NCI-H1105 (cell line): Measurements from ENCODE around the gene ARHGAP12.
"Not testable (repeated sequence)": the region's sequence is repeated elsewhere in the genome, so short reads cannot be mapped to it uniquely, and the experiment has no call there.

Experiments used
- DNase-seq: peaks from one replicate; lab custom pipeline; 2025; lab: John Stamatoyannopoulos, UW

ARHGAP12 gene

DNA sequence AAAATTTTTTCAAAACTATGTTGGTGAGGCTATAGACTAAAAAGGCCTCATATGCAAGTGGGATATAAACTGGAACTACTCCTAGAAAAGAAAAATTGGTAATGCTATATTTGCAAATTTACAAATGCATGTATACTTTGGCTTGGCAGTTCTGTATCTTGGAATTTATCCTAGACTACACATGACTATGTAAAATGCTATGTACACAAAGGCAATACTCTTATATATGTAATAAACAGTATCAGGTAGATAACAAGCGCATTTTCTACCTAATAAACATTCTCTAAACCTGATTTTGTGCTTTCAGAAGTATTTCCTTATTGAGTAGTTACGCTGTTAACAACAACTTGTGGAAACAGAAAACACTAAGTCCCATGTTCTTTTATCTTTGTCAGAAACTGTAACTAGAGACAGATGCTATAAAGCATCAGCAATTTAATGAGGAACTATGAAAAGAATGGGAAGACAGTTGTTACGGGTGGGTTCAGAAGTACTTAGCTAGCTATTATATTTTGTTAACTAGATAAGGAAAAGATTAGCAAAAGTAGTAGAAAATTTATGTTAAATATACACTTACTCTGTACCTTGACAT lies 107.8 kb downstream of the ARHGAP12 start:
- DNase-seq, result no peak

DNA sequence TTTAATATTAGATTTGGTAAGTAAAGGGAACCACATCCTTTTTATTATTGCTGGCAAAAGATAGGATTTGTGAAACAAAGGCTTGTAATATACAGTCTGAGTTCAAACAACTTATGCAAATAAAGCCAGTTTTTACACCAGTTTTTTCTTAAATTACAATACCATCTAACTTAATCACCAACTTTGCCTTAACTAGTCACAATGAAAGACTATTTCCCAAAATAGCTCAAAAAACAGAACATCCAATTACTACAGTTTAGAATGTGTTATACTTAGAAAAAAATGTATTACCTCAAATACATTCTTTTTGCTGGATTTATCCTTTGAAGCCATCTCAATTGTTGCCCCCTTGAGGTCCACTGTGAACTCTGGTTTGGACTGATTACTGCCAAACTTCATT lies 108.5 kb downstream of the ARHGAP12 start:
- no peak for DNase-seq

DNA sequence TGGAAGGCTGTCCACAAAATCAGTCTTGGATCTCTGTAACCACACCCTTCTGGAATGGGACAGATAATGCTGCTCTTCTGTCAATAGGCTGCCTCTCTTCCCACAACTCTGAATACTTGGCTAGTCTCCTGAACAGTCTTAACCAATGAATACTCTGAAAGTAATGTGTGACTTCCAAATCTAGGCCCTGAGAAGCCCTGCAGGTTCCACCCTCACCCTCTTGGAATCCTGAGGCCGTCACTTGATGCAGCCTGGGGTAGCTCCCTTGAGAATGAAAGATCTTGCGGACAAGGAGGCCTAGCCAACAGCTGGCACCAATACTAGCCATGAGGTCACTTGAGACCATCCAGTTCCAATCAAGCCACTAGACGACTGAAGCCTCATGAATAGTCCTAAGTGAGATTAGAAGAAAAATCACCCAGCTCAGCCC lies 109.2 kb downstream of the ARHGAP12 start:
- no peak for DNase-seq

DNA sequence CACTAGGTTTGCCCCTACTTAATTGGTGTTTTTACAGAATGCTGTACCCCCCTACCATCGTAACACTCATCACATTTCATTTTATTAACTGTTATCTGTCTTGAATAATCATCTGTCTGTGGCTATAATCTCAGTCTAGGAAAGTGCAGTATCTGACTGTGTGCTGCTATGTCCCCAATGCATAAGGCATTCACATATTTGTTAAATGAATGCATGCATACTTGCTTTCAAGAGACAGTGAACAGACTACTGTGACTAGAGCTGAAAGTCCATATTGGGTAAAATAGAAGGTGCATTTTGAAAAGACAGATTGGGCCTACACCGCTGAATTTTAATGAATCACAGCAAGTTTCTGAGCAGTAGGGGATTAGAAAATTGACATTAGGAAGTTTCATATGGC lies 112.3 kb downstream of the ARHGAP12 start:
- DNase-seq, result no peak

DNA sequence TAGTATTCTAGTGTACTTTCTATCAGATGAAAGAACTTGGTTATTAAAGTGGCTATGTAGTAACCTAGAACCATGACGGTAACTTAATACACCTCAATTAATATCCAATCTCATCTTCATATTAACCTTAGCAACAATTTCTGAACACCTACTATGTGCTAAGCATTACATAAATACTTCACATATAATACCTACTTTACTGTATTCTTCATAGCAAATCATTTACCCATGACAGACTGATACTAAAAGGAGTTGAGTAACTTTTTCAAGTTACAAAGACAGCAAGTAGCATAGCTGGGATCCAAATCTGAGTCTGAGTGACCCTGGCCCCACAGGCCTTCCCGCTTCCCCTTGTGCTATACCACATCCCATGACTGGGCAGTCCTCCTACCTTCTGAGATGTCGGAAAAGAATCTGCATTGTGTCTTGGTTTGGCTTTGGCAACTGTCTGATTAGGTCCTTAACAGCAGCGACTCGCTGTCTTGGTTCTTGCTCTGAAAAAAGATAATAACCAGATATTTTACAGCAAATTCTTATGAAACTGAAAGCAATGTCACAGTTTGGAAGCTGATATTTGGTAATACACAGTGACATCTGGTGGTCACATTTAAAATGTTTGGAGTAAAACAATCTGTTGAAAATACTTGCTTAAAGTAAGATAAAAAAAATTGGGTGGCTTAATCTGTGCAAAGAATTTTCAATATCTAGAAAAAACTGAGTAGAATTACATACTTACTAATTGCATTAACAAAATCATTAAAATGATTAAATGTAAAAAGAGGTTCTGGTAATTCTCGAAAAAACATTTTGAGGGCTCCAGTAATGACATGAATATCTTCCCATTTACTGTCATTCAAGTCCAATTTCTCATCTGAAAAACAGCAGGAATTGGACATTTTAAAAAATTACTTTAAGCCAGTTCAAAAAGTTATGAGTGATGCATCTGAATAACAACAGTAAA lies 120.1 kb downstream of the ARHGAP12 start:
- DNase-seq, result no peak

DNA sequence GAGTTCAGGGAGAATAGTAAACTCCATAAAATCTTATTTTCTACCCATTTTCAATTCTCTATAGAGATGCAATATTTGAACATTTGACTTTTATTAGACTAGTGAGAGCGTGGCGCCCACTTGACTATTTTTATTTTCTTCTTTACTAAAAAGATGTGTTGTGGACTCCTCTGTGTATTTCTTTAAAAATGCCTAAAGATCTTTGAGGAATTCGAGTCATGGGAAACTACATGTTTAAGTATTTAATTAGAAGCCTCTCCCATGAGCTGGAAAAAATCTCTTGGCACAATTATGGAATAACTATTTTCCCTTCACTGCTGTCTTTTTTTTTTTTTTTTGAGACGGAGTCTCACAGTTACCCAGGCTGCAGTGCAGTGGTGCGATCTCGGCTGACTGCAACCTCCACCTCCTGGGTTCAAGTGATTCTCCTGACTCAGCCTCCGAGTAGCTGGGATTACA lies 124.2 kb downstream of the ARHGAP12 start:
- no peak for DNase-seq

DNA sequence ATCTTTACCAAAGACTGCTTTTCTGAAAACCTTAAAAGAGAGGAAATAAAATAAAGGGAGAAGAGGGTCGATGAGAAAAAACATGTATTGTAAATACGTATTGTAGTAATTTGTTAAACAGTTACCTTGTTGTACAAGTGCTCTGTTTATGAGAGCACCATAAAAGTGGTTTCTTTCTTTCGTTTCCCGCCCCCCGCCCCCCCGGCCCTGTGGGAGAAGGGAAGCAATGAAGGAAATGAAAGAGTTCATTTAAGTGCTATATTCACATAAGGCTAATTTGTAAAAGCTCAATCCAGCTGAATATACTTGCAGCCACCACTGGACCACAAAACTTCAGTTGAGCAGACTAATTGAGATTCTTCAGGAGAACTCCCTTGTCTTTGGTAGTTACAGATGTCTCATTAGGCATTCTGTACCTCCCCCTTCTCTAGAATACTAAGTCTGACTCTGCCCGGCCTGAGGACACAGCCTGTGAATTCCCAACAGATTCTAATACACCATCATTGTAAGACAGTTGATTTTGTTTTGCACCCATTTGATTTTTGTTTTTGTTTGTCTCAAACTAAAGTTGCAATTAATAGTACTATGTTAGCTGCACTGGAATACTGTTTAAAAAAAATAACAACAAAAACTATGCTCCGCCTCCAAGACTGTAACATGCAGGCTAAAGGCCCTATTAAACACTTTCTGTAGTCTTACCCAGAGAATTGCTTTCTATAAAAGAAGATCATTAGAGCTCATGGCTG lies 124.9 kb downstream of the ARHGAP12 start:
- DNase-seq, result no peak

DNA sequence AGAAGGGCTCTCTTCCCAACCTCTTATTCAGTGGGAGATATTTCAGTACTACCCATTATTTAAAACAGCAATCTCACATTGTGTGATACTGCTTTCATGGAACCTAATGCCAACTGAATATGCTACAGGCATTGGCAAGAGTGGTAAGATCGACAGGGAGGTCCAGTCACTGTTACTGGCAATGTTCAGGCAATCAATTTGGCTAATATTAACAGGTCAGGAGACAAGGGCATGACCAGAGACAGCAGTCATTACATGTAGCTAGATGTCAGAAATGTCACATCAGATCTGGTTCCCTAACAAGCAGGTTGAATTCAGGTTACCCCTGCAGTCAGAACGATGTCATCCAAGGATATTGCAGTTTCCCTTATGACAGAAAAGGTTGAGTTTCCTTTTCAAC lies 129.4 kb downstream of the ARHGAP12 start:
- DNase-seq, result no peak

DNA sequence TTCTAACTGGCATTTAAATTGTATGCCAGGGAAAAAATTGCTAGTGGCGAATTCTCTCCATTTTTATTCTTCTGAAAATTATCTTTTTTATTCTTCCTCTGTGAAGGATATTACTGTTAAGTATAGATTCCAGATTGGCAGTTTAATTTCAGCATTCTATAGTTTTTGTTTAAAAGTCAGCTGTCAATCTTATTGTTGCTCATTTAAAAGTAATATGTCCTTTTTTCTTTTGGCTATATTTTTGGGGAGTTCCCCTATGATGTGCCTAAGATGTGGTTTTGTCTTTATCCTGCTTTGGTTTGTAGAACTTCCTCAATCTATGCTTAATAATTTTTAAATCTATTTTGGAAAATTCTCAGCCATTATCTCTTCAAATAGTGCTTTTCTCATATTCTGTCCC lies 135.9 kb downstream of the ARHGAP12 start:
- no peak for DNase-seq

DNA sequence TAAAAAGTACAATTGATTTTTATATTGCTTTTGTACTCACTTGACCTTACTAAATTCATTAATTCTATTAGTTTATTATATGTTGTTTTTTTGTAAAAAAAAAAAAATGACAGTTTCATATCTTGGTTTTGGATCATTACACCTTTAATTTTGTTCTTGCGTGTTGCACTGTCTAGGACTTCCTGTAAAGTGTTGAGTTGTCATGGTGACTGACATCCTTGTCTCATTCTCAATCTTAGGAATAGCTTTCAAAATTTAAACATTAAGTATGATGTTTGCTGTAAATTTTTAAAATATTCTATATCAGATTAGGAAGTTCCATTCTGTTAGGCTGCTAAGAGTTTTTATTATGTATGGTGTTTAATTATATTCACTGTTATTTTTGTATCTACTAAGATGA lies 139.1 kb downstream of the ARHGAP12 start:
- no peak for DNase-seq

DNA sequence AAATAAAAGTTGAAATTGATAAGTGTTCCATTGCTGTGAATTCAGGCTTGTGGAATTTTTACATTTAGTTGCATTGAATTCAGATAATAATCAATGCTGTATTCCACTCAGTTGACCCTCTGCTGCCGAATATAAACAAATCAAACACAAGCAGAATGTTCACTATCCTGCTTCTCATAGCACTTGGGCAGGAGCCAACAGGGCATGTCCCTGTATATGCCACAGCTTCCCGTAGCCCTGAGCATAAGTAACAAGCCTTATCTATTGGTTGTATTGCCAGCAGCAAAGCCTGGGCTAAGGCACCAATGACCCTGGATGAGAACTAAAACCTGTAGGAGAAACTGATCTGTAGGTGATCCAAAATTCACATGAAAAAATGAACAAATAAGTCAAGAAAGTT lies 145.9 kb downstream of the ARHGAP12 start:
- DNase-seq, result no peak

DNA sequence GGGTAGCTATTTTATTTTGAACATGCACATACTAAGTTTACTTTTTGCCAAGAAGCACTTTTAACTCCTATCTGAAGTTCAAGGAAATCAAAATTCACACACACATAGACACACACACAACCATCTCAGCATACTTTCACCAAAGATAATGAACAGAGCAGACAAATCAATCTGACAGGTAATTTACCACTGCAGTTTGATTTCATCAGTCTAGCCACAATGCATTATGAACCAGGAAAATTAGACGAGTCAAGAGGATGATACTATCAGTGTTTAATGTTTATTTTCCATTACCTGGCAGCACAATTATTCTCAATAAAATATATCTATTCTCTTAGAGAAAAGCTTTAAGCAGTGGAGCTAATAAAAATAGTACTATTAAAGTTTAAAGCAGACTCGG lies 147.9 kb downstream of the ARHGAP12 start:
- DNase-seq, result no peak

DNA sequence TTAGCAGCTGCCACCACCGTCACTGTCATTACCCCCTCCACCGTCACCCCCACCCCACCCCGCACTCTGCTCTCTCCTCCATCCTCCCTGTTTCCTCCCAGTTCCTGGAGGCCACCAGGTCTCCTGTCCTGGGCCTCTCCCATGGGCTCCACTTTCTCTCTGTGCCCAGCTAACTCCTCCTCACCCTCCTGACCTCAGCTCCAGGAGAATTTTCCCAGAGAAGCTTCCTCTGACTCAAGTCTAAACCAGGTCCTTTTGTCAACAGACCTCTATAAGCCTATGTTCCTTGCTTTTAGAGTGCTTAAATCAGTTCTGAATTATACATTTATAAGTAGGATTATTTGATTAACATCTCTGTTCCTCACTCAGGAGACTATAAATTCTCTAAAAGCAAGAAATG lies 150.0 kb downstream of the ARHGAP12 start:
- DNase-seq, result no peak

DNA sequence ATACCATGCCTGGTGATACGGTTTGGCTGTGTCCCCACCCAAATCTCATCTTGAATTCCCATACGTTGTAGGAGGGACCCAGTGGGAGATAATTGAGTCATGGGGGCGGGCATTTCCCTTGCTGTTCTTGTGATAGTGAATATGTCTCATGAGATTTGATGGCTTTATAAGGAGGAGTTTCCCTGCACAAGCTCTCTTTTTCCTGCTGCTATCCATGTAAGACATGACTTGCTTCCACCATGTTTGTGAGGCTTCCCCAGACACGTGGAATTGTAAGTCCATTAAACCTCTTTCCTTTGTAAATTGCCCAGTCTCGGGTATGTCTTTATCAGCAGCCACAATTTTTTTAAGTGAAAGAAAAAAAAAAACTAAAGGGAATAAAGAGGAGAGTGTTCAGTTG lies 152.5 kb downstream of the ARHGAP12 start:
- no peak for DNase-seq

DNA sequence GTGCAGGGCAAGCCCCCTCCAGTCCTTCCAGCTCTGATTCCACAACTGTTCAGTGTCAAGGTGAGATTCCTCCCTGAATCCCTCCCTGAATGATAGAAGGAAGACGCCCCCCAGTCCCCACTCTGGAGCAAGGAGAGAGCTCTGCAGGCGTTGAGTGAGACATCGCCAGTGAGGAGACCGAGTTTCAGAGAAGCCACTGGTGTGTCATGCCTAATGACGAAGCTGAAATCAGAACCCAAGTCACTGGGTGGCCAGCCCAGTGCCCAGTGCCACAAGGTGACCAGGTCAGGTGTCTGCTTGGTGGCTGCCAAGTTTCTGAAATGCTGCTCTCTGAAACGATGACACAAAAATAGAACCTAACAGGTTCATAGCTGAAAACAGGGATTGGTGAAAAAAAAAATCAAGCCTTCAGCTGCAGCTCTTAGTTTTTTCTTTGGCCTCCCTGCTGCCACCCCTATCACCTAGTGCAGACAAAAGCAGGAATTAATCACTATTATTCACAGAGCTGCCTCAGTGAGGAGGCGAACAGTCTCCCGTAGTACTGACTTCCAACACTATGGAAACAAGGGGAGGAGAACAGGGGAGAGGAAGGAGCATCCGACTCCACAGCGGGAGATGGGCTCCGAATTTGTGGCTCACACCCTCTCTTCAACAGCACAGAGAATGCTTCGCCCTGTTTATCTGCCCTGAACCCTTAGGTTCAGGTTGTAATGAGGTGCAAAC lies 153.5 kb downstream of the ARHGAP12 start:
- DNase-seq, result no peak

DNA sequence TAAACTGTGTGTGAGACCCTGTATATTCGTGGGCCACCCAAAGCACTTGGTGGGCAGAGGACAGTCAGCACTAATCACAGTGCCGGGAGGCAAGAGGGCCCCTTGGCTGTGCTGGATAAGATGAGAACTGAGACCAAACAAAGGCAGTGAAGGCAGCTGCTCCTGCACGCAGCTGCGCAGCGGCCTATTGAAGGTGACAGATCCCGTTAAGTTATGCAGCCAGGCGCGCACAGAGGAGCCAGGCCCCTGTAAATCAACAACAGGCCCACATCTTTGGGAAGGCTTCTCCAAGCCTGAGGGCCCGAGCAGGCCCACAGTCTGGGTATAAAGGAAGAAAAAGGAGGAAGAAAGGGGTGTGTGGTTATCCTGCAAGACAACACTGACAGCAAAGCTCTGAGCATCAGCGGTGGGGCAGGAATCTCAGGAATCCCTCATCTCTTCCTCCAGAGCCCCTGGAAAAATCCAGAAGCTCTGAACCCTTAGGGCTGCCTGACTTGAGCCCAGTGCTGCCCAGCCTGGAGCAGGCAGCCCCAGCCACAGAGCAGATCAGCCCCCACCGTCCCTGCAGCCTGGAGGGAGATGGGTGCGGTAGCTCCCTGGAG lies 154.2 kb downstream of the ARHGAP12 start:
- DNase-seq, result no peak

DNA sequence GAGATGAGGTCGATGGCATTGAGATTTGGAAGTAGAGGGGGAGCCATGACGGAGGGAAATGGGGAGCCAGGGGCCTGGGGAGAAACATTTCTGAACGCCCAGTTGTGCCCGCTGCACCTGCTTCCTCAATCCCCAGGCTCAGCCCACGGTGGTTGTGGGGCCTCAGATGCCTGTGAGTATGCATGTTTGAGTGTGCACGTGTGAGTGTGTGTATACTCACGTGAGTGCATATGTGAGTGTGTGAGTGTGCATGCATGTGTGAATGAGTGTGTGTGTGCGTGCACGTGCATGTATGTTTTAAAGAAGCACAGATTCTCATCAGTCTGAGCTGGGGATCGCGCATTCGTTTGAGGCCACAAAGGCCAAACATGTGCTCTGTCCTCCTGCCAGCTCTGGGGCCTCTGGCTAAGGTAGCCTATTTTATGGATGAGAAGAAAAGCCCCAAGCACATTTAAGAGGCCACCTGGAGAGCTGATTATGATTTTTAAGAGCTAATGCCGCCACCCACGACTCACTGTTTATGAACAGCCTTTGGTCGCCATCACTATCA lies 154.8 kb downstream of the ARHGAP12 start:
- no peak for DNase-seq

DNA sequence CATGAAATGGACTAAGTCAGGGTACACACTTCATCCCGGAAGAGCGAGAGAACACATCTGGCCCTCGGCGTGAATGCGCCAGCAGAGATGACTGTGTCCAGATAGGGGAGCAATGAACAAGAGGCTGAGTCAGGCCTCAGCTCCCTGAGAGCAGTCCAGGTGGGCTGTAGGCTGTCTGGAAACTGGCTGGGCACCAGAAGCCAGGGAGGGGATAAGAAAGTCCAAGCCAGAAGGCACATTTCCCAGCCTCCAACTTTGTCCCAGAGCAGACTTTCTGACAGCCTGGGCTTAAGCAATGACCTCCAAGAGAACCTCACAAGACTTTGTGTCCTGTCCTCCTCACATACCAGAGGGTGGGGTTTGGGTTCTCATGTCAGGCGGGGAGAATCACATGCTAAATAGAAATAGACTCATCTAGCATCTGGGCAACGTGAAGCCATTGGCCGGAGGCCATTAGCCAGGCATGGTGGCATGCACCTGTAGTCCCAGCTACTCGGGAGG lies 157.2 kb downstream of the ARHGAP12 start:
- no peak for DNase-seq

DNA sequence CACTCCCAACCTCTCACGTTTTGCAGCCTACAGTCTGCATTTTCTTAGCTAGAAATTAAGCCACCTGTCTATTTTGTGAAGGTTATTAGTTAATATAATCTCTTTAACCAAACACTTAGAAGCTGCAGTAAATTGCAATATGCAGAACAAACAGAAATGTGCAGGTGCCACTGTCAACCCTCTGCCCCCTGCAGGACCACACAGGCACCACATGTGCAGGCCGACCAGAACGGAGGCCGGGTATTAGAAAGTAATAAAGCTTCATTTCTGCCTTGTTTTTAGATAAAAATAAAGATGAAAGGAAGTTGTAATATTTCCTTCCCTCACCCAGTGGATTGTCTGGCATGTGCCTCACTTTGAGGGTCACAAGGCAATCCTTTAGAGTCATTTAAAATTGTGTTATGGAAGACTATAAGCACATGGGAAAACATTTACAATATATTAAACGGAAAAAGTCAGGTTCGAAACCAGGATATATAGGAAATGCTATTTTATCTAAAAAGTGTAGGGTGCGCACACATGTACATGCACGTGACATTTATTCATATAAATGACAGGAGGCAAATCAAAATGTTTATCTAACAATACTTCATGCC lies 158.2 kb downstream of the ARHGAP12 start:
- DNase-seq, result no peak

DNA sequence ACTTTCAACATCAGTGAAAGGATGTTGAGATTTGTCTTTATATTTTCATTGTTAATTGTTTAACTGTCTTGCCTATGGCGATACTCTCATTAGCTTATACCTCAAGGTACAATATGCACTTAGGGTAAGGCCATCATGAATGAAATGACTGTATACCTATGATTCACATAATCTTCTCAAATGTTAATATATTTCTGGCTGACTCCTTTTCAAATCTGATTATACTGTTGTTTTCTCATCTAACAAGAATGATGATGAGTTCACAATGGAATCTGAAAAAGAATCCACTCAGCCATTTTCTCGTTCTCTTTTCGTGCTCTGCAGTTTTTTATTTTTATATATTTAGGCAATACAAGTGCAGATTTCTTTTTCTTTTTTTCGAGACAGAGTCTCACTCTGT lies 159.1 kb downstream of the ARHGAP12 start:
- DNase-seq, result no peak

DNA sequence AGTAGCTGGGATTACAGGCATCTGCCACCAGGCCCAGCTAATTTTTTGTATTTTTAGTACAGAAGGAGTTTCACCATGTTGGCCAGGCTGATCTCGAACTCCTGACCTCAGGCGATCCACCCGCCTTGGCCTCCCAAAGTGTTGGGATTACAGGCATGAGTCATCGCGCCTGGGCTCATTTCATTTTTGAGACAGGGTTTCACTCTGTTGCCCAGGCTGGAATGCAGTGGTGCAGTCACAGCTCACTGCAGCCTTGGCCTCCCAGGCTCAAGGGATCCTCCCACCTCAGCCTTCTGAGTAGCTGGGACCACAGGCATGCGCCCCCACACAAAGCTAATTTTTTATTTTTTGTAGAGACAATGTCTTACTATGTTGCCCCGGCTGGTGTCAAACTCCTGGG lies 159.7 kb downstream of the ARHGAP12 start:
- not testable (repeated sequence) for DNase-seq
